BJ (cell line): ENCODE measurements around the gene GPR157. TPM values are rescaled to one million over a fixed set of nuclear protein-coding genes. Genes with fewer than 3 reads are reported as not detected.
"Not testable (repeated sequence)": the region's sequence is repeated elsewhere in the genome, so short reads cannot be mapped to it uniquely, and the experiment has no call there.

ENCODE experiments used
- CTCF ChIA-PET: fragments of 350-600 bp; formaldehyde crosslinking; extraction: SDS; loops from one replicate; lab custom pipeline; 2021; ENCODE audit warnings: antibody characterized with exemption, inconsistent platforms; lab: Yijun Ruan, JAX
- POLR2A ChIA-PET: fragments of 300-600 bp; sonication (Branson Sonifier 250); formaldehyde crosslinking; extraction: SDS; loops from one replicate; lab custom pipeline; 2021; ENCODE audit warnings: antibody characterized with exemption; lab: Charles Lee
- DNase-seq: peaks from one replicate; pipeline ENCODE4 v3.0.0-alpha.2; 2011; ENCODE audit warnings: low read depth
- H3K27me3 ChIP-seq: 2 replicates; pipeline ENCODE4 v1.6.0; 2011; ENCODE audit warnings: low read length; ENCODE audit not compliant: control insufficient read depth, insufficient read depth
- H3K36me3 ChIP-seq: 2 replicates; pipeline ENCODE4 v1.5.1; 2011; ENCODE audit warnings: low read length; ENCODE audit not compliant: control insufficient read depth, insufficient read depth
- H3K4me3 ChIP-seq: 2 replicates; pipeline ENCODE4 v1.5.1; 2011; ENCODE audit warnings: low read depth, mild to moderate bottlenecking, control low read depth, low read length
- polyA plus RNA-seq: library from polyadenylated mRNA; depleted of rRNA; stranded (reverse); fragments of >200 nt; gene quantifications from 2 replicates; pipeline ENCODE4 v1.2.3, GENCODE V29; 2011
- TF ChIP-seq, protein P1 (sequence below): IDR thresholded peaks from 2 replicates; pipeline ENCODE4 v1.5.1; 2011; ENCODE audit warnings: low read depth, mild to moderate bottlenecking, control low read depth, inconsistent platforms, low read length, moderate library complexity; ENCODE audit not compliant: insufficient read depth

GPR157 gene
- polyA plus RNA-seq, 1 experiment = 2.5 TPM

DNA sequence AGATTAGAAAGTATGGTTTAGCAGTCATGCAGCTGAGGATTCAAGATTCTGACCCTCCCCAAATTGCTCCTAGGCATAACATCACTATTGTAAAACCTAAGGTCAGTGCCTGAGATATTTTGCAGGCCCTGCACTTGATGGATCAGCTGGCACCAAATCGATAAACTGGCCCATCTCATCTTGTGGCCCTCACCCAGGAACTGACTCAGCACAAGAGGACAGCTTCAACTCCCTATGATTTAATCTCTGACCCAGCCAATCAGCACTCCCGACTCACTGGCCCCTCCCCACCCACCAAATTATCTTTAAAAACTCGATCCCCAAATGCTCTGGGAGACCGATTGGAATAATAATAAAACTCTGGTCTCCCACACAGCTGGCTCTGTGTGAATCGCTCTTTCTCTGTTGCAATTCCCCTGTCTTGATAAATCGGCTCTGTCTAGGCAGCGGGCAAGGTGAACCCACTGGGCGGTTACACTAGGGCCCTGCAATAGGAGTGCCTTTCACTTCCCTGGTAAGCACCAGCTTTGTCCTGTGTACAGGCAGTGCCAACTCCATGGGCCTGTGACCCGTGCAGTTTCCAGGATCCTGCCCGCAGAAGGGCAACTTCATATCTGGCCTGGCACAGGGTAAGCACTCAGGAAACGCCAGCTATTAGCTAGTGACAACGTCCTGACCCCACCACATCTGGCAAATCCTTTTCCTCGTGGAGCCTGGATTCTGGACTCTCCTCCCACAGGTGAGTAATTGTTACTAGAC is 30.8 kb downstream of the GPR157 start:
- H3K4me3 ChIP-seq = no peak overlapping the region
- no peaks in the 10 kb centered on the region for H3K36me3 ChIP-seq
- TF ChIP-seq, protein P1, sequence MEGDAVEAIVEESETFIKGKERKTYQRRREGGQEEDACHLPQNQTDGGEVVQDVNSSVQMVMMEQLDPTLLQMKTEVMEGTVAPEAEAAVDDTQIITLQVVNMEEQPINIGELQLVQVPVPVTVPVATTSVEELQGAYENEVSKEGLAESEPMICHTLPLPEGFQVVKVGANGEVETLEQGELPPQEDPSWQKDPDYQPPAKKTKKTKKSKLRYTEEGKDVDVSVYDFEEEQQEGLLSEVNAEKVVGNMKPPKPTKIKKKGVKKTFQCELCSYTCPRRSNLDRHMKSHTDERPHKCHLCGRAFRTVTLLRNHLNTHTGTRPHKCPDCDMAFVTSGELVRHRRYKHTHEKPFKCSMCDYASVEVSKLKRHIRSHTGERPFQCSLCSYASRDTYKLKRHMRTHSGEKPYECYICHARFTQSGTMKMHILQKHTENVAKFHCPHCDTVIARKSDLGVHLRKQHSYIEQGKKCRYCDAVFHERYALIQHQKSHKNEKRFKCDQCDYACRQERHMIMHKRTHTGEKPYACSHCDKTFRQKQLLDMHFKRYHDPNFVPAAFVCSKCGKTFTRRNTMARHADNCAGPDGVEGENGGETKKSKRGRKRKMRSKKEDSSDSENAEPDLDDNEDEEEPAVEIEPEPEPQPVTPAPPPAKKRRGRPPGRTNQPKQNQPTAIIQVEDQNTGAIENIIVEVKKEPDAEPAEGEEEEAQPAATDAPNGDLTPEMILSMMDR = no peak
- ChIA-PET CTCF (interaction anchor here (1.3 to 2.8 kb wide), 3 partner anchors 12 to 179 kb away, joined by 5 to 11 read pairs (median 5); no protein-coding TSS in a partner anchor), POLR2A (no interaction called here)
- DNase-seq = no peak
- peaks cover 3% of the 10 kb centered on the region; the same call in 1 of the 2 replicates for H3K27me3 ChIP-seq

DNA sequence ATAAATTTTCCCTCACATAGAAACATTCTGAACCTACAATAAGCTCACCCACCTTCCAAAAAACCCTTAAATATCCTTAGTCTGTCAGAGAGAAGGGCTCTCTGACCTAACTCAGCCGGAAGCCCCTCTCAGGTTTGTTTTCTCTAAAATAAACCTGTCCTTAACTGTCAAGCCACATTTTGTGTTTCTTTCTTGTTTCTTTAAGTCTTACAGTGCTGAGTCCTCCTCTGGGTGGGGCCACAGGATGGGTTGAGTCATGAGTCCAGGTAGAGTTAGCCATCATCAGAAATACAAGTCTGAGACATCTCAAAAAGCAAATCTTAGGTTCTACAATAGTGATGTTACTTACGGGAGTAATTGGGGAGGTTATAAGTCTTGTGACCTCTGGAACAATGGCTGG is 33.1 kb downstream of the GPR157 start:
- TF ChIP-seq, protein P1 = no peak
- ChIA-PET CTCF (interaction anchor here (1.3 to 1.6 kb wide), 2 partner anchors 15 to 178 kb away, joined by 4 read pairs; no protein-coding TSS in a partner anchor), POLR2A (no interaction called here)
- H3K36me3 ChIP-seq = no peaks in the 10 kb centered on the region
- peaks cover 8% of the 10 kb centered on the region for H3K27me3 ChIP-seq
- no peak overlapping the region for H3K4me3 ChIP-seq
- DNase-seq = no peak

DNA sequence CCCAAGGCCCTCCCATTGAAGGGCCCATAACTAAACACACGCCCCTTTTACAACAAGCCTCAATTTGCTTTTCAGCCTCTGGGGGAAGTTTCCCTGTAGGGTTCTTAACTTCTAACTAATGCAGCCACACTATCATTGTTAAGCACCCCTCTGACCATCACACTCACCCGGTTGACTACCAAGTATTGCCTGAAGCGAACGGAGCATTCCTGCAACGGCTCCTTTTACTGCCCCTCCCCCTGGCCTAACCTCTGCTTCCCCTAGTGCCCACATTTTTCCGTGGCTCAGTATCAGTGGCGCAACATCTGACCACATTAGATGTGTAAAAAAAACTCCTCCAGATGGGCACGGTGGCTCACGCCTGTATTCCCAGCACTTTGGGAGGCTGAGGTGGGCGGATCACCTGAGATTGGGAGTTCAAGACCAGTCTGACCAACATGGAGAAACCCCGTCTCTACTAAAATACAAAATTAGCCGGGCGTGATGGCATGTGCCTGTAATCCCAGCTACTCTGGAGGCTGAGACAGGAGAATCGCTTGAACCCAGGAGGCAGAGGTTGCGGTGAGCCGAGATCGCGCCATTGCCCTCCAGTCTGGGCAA is 34.8 kb downstream of the GPR157 start:
- DNase-seq, POLR2A ChIA-PET, CTCF ChIA-PET: not testable (repeated sequence)

DNA sequence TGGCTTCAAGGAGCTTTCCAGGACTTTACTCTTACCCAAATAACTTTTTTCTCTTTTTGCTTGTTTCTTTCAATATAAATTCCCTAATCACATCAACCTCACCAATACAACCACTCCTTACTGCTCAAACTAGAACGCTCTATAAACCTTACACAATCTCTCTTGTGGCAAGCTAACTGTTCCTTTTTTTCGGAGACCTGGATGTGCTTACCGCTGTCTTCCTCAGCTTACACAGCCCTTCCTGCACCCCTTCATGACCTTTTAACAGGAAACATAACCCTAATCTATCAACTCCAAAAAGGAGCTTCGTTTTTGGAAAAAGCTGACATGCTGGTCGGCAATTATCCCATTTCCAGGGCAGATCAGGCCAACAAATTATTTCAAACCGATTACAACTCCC is 35.3 kb downstream of the GPR157 start:
- POLR2A ChIA-PET = no interaction called here
- CTCF ChIA-PET = no interaction called here

More for the DNA sequence above, 34.8 kb downstream of the GPR157 start:
- H3K27me3 ChIP-seq = peaks cover 13% of the 10 kb centered on the region
- not testable (repeated sequence) for H3K36me3 ChIP-seq, H3K4me3 ChIP-seq

DNA sequence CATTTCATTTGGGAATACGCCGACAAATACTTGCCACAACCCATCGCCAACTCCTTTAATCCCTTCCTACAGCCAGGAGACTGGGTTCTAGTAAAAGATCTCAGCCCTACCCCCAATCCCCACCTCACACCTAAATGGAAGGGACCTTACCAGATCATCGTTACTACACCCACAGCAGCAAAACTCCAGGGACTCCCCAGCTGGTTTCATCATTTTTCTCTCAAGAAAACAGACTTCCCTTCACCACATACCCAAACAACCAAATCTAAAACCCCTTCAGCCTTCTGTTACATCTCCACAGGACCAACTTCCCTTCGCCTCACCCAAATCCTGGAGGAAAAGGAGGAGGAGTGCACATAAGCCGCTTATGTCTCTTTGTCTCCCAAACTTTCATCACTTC is 35.8 kb downstream of the GPR157 start:
- no peak for DNase-seq
- peaks cover 13% of the 10 kb centered on the region for H3K27me3 ChIP-seq
- TF ChIP-seq, protein P1 = no peak
- no peaks in the 10 kb centered on the region for H3K36me3 ChIP-seq
- ChIA-PET CTCF (interaction anchor here (1.0 kb wide), 1 partner anchor 16 kb away, joined by 3 read pairs; no protein-coding TSS in a partner anchor), POLR2A (no interaction called here)
- no peak overlapping the region for H3K4me3 ChIP-seq

More for the DNA sequence above, 35.3 kb downstream of the GPR157 start:
- no peak overlapping the region for H3K4me3 ChIP-seq
- TF ChIP-seq, protein P1 = no peak
- H3K27me3 ChIP-seq = peaks cover 13% of the 10 kb centered on the region
- no peaks in the 10 kb centered on the region for H3K36me3 ChIP-seq
- no peak for DNase-seq
